ENCODE data around the gene SPATA6. TPM values are rescaled to one million over a fixed set of nuclear protein-coding genes. Genes with fewer than 3 reads are reported as not detected.

Gene SPATA6
- total and polyA plus RNA-seq, 2 of the 8 experiments (the other 6 are each of a cell fraction or from before 2014, with no cell fraction given): 2.4 to 17.2 TPM

- no peak for TF ChIP-seq ATF2 (IDR thresholded peaks at IDR 0.05; ENCODE audit: low read length)
- no peak for TF ChIP-seq SIX5 (IDR thresholded peaks at IDR 0.05; ENCODE audit: low read depth, low read length)
- TF ChIP-seq SRF (IDR thresholded peaks at IDR 0.05; ENCODE audit: low read depth, low read length): no peak
- no peak for TF ChIP-seq EP300 (IDR thresholded peaks at IDR 0.05; ENCODE audit: borderline replicate concordance in 1 of 2, low read depth in 2 of 2, low read length in 2 of 2)
- no peak for TF ChIP-seq TCF12 (IDR thresholded peaks at IDR 0.05; ENCODE audit: low read depth, low read length)
- TF ChIP-seq E2F6 (IDR thresholded peaks at IDR 0.05): no peak
- TF ChIP-seq TBP (IDR thresholded peaks at IDR 0.05; ENCODE audit: low read depth, low read length): peak; percentile 76
- no peak for TF ChIP-seq KDM1A (IDR thresholded peaks at IDR 0.05; ENCODE audit: borderline replicate concordance, low read length)
- peak; percentile 55 for TF ChIP-seq PHF8 (conservative IDR thresholded peaks at IDR 0.05; ENCODE audit: low read depth, low read length)
- TF ChIP-seq RNF2 (IDR thresholded peaks at IDR 0.05; ENCODE audit: borderline replicate concordance, low read depth, low read length, missing control alignments, poor library complexity, severe bottlenecking): no peak
- TF ChIP-seq POU5F1 (IDR thresholded peaks at IDR 0.05; ENCODE audit: low read depth, low read length): no peak
- no peak for TF ChIP-seq RXRA (IDR thresholded peaks at IDR 0.05; ENCODE audit: insufficient read depth, low read depth, low read length)
- TF ChIP-seq POLR2A (IDR thresholded peaks at IDR 0.05; ENCODE audit: control extremely low read depth in 1 of 2, low read depth in 2 of 2, low read length in 2 of 2): peak; percentile 77 to 89
- TF ChIP-seq CEBPB (IDR thresholded peaks at IDR 0.05; ENCODE audit: low read depth, low read length): no peak
- no peak for TF ChIP-seq TEAD4 (IDR thresholded peaks at IDR 0.05; ENCODE audit: low read depth, low read length)
- TF ChIP-seq HDAC2 (IDR thresholded peaks at IDR 0.05; ENCODE audit: borderline replicate concordance in 1 of 2, low read depth in 2 of 2, low read length in 2 of 2): 0 out of 4 replicates have a peak, but pooled peaks of 1 of the 2 experiments have one; percentile 58
- TF ChIP-seq TAF1 (IDR thresholded peaks at IDR 0.05; ENCODE audit: low read depth, low read length): peak; percentile 86
- no peak for TF ChIP-seq CHD2 (IDR thresholded peaks at IDR 0.05; ENCODE audit: low read length)
- 0 out of 2 replicates have a peak, but pooled peaks have one; percentile 21 for TF ChIP-seq SP4 (IDR thresholded peaks at IDR 0.05; ENCODE audit: low read length)
These were observed at the start of gene SPATA6 (continued) for GRCh38 chr1:48471691-48472576.

Measured in H1 (cell line).